Measurements from ENCODE around the gene TSPAN4. TPM values are rescaled to one million over a fixed set of nuclear protein-coding genes. Genes with fewer than 3 reads are reported as not detected.

The TSPAN4 gene
- total and polyA plus RNA-seq, 10 of the 15 experiments (the other 5 are each of a cell fraction or from before 2014, with no cell fraction given) = 0.37 to 14.0 (median 8.5) TPM; not detected in 1

- H3K36me3 ChIP-seq (ENCODE audit: control insufficient read depth in 2 of 2, insufficient read depth in 2 of 2, low read length in 1 of 2) = peaks cover 8 to 41% of the 10 kb centered on the region in 2 experiments
- intact Hi-C loops (cut with micrococcal nuclease; ENCODE audit: unreplicated experiment) (no loop called here), in situ Hi-C loops (cut with MboI) (no loop called here)
- DNase-seq (ENCODE audit: low read depth, low spot score) = no peak
- ChIA-PET SMC1A (ENCODE audit: uncharacterized antibody, unreplicated experiment) (no interaction called here), RAD21 (ENCODE audit: unreplicated experiment) (no interaction called here), POLR2A (interaction anchor here (1.2 kb wide), 1 partner anchor 29 kb away, joined by 3 read pairs; no protein-coding TSS in a partner anchor), CTCF (no interaction called here)
- no peak overlapping the region for H3K27ac ChIP-seq (ENCODE audit: control insufficient read depth, insufficient read depth)
- no peak for FAIRE-seq
- H3K9me3 ChIP-seq (replicated peaks; ENCODE audit: control insufficient read depth, insufficient read depth, low read length) = no peaks in the 10 kb centered on the region
- no peak overlapping the region for H3K9ac ChIP-seq (ENCODE audit: control insufficient read depth, insufficient read depth, low read length)
- H2AFZ ChIP-seq (ENCODE audit: control insufficient read depth, low read depth, low read length) = no peak overlapping the region
- ATAC-seq = no peak
- H3K4me2 ChIP-seq (ENCODE audit: control insufficient read depth, insufficient read depth) = no peak overlapping the region
- no peaks in the 10 kb centered on the region for H4K20me1 ChIP-seq (ENCODE audit: control insufficient read depth, insufficient read depth)
- TF ChIP-seq SMAD5 (IDR thresholded peaks at IDR 0.05; ENCODE audit: low read depth) (no peak), MAX (IDR thresholded peaks at IDR 0.05; ENCODE audit: low read depth, low read length) (no peak), TCF7 (IDR thresholded peaks at IDR 0.05; ENCODE audit: borderline replicate concordance) (no peak), MYC (IDR thresholded peaks at IDR 0.05; ENCODE audit: insufficient read depth, insufficient read length, insufficient replicate concordance, low read length, severe bottlenecking) (no peak), SREBF1 (IDR thresholded peaks at IDR 0.05; ENCODE audit: low read length) (no peak), ZNF24 (IDR thresholded peaks at IDR 0.05) (no peak), MTA2 (IDR thresholded peaks at IDR 0.05; ENCODE audit: low read depth) (no peak), IKZF2 (IDR thresholded peaks at IDR 0.05) (no peak), ZNF207 (IDR thresholded peaks at IDR 0.05; ENCODE audit: borderline replicate concordance) (no peak), TBL1XR1 (IDR thresholded peaks at IDR 0.05; ENCODE audit: low read depth, low read length) (no peak), ZNF274 (IDR thresholded peaks at IDR 0.05; ENCODE audit: insufficient read depth, insufficient read length) (no peak), IKZF1 (conservative IDR thresholded peaks at IDR 0.05) (no peak), ELK1 (IDR thresholded peaks at IDR 0.05; ENCODE audit: low read depth, low read length) (no peak), SP1 (IDR thresholded peaks at IDR 0.05; ENCODE audit: low read depth, low read length) (no peak), HDAC6 (IDR thresholded peaks at IDR 0.05; ENCODE audit: unreplicated experiment) (no peak), CTCF (IDR thresholded peaks at IDR 0.05 in 2 of 3, conservative IDR thresholded peaks at IDR 0.05 in 1 of 3; ENCODE audit: control insufficient read depth in 2 of 3, extremely low read depth in 1 of 3, insufficient read depth in 1 of 3, low read depth in 3 of 3, low read length in 3 of 3) (no peak), ESRRA (IDR thresholded peaks at IDR 0.05; ENCODE audit: low read length) (no peak), BRCA1 (IDR thresholded peaks at IDR 0.05; ENCODE audit: low read depth, low read length) (no peak), POU2F2 (IDR thresholded peaks at IDR 0.05; ENCODE audit: borderline replicate concordance, low read depth, low read length) (no peak)
- H3K27me3 ChIP-seq (replicated peaks in 1 of 2; ENCODE audit: control insufficient read depth in 2 of 2, insufficient read depth in 2 of 2, low read length in 1 of 2) = no peaks in the 10 kb centered on the region
- H3K4me1 ChIP-seq (ENCODE audit: control insufficient read depth, insufficient read depth, low read length) = no peaks in the 10 kb centered on the region
- BruUV-seq (replicated peaks) = no TSS peak
- no peaks in the 10 kb centered on the region for H3K79me2 ChIP-seq (ENCODE audit: control insufficient read depth, insufficient read depth, low read length)
- WGBS (ENCODE audit: insufficient coverage, insufficient replicate concordance, low lambda C conversion rate, missing lambda C conversion rate) = 94% methylated on average over 7 of the region's 7 CpGs
- no peak overlapping the region for H3K4me3 ChIP-seq
These were observed 57.9 kb downstream of the TSPAN4 start for GRCh38 chr11:900545-900944.
